SK-N-SH treated with all-trans-retinoic acid at 6 μM for 48 hours (cell line): ENCODE measurements around the gene ARID1B.

Experiments
- ARNTL ChIP-seq: fragments of 450-650 bp; formaldehyde crosslinking; IDR thresholded peaks from 2 replicates; pipeline ENCODE4 v1.5.0; 2020; ENCODE audit warnings: low read depth, mild to moderate bottlenecking, moderate library complexity, borderline replicate concordance
- BACH2 ChIP-seq: fragments of 250-450 bp; sonication (Bioruptor Pico); IDR thresholded peaks from 2 replicates; pipeline ENCODE4 v1.9.0; 2021; ENCODE audit warnings: mild to moderate bottlenecking, borderline replicate concordance
- ESRRG ChIP-seq: fragments of 250-450 bp; sonication (Bioruptor Pico); IDR thresholded peaks from 2 replicates; pipeline ENCODE4 v1.6.1; 2021; ENCODE audit warnings: mild to moderate bottlenecking
- ISL1 ChIP-seq: fragments of 250-450 bp; sonication (Bioruptor Pico); IDR thresholded peaks from 2 replicates; pipeline ENCODE4 v2.1.2; 2022; ENCODE audit warnings: mild to moderate bottlenecking, moderate library complexity
- OSR1 ChIP-seq: fragments of 250-450 bp; sonication (Bioruptor Pico); IDR thresholded peaks from 2 replicates; pipeline ENCODE4 v1.8.0; 2022; ENCODE audit warnings: moderate library complexity, mild to moderate bottlenecking, inconsistent platforms
- PATZ1 ChIP-seq: fragments of 250-450 bp; sonication (Bioruptor Pico); IDR thresholded peaks from 2 replicates; pipeline ENCODE4 v1.8.0; 2020; ENCODE audit warnings: mild to moderate bottlenecking, moderate library complexity, borderline replicate concordance
- TCF4 ChIP-seq: fragments of 250-450 bp; sonication (Bioruptor Pico); IDR thresholded peaks from 2 replicates; pipeline ENCODE4 v1.8.0; 2021; ENCODE audit warnings: mild to moderate bottlenecking, moderate library complexity, borderline replicate concordance
- ZFP3 ChIP-seq: fragments of 250-450 bp; sonication (Bioruptor Pico); IDR thresholded peaks from 2 replicates; pipeline ENCODE4 v1.5.0; 2020; ENCODE audit warnings: mild to moderate bottlenecking, moderate library complexity
- ZFP30 ChIP-seq: fragments of 450-650 bp; formaldehyde crosslinking; IDR thresholded peaks from 2 replicates; pipeline ENCODE4 v1.5.0; 2022; ENCODE audit warnings: mild to moderate bottlenecking, moderate library complexity
- ZNF565 ChIP-seq: fragments of 450-650 bp; formaldehyde crosslinking; conservative IDR thresholded peaks from 2 replicates; pipeline ENCODE4 v1.5.0; 2020; ENCODE audit warnings: low read depth, mild to moderate bottlenecking, moderate library complexity
- ZNF8 ChIP-seq: fragments of 450-650 bp; formaldehyde crosslinking; IDR thresholded peaks from 2 replicates; pipeline ENCODE4 v1.5.0; 2020; ENCODE audit warnings: mild to moderate bottlenecking, moderate library complexity

DNA sequence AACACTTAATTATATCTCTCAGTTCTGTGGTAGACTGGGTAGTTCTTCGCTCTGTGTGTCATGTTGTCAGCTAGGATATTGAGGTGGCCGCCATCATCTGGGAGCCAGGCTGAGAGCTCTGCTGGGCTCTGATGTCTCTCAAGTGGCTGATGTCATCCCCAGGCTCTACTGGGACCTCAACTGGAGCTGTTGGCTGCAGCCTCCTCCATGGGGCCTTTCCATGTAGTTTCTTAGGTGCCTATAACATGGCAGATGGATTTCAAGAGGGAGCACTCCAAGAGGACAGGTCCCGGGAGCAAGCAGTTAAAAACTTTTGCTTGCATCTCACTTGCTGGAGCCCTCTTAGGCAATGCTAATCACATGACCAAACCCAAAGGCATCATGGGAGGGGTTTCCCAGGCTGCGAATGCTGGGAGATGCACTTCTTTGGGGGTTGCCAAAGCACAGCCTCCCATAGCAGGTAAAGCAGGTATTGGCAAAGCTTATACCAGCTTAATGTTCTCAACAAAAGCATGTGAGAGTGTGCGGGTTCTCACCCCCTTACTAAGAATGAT, 416.3 kb downstream of the ARID1B start:
- TF ChIP-seq BACH2 (CRISPR knock-in tag) (no peak), TCF4 (CRISPR knock-in tag) (no peak), ARNTL (CRISPR knock-in tag) (no peak), ZNF8 (CRISPR knock-in tag) (no peak), ZFP3 (CRISPR knock-in tag) (no peak), ESRRG (CRISPR knock-in tag) (no peak), ISL1 (CRISPR knock-in tag) (no peak), ZNF565 (CRISPR knock-in tag) (no peak), PATZ1 (CRISPR knock-in tag) (no peak), ZFP30 (CRISPR knock-in tag) (no peak), OSR1 (CRISPR knock-in tag) (no peak)
